Measurements from ENCODE around the gene MRPS25.

The MRPS25 gene

DNA sequence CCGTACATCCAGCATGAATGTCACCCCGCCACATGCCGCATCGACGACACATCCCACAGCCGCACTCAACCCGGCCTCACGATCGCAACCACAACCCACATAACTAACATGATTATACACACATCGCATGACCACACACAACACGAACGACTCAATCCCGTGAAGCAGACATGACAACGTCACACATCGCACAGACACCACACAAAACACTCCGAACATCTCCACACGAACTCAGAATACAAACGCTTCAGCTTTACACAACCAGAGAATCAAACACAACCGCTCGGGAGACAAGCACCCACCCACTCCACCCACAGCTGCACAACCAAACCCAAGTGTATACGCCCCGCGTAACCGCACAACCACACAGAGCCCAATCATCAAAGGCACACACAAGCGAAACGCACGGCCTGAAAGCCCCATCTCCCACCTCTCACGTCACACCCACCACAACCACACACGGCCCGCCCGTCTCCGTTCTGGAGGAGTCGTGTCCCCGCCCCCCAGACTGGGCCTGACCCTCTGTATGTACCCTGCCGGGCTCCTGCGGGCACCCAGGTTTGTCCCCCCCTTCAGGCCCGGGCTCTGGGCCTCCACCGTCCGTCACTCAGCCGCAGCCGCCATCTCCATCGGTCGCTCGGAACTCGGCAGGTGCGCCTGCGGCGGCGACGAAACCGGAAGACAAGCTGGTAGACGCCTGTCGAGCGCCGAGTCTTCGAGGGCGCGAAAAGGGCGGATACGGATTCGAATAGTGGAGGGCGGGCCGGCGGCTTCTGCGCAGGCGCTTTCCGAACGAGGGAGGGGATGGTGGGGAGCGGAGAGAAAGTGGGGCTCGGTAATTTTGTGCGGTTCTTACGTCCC, 33.6 kb upstream of the MRPS25 start, which contains the start of gene RBSN (continued):
- TF ChIP-seq, protein P1, sequence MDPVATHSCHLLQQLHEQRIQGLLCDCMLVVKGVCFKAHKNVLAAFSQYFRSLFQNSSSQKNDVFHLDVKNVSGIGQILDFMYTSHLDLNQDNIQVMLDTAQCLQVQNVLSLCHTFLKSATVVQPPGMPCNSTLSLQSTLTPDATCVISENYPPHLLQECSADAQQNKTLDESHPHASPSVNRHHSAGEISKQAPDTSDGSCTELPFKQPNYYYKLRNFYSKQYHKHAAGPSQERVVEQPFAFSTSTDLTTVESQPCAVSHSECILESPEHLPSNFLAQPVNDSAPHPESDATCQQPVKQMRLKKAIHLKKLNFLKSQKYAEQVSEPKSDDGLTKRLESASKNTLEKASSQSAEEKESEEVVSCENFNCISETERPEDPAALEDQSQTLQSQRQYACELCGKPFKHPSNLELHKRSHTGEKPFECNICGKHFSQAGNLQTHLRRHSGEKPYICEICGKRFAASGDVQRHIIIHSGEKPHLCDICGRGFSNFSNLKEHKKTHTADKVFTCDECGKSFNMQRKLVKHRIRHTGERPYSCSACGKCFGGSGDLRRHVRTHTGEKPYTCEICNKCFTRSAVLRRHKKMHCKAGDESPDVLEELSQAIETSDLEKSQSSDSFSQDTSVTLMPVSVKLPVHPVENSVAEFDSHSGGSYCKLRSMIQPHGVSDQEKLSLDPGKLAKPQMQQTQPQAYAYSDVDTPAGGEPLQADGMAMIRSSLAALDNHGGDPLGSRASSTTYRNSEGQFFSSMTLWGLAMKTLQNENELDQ (tag by site-specific recombination; IDR thresholded peaks at IDR 0.05; ENCODE audit: low read depth): no peak
- TF ChIP-seq ZNF514 (tag by site-specific recombination; IDR thresholded peaks at IDR 0.05): no peak
- no peak for TF ChIP-seq ZNF530 (tag by site-specific recombination; IDR thresholded peaks at IDR 0.05; ENCODE audit: low read depth)
- no peak for TF ChIP-seq PRDM6 (tag by site-specific recombination; IDR thresholded peaks at IDR 0.05)
- no peak for TF ChIP-seq ZNF677 (tag by site-specific recombination; IDR thresholded peaks at IDR 0.05)
- peak; percentile 31; the same call in 1 of the 2 replicates for TF ChIP-seq GLIS1 (tag by site-specific recombination; IDR thresholded peaks at IDR 0.05)
- TF ChIP-seq ZNF513 (tag by site-specific recombination; IDR thresholded peaks at IDR 0.05): no peak
- no peak for TF ChIP-seq ZNF132 (tag by site-specific recombination; IDR thresholded peaks at IDR 0.05; ENCODE audit: borderline replicate concordance)
- TF ChIP-seq ZBTB20 (tag by site-specific recombination; IDR thresholded peaks at IDR 0.05): peak; percentile 77; the same call in 1 of the 2 replicates
- TF ChIP-seq ZBTB48 (tag by site-specific recombination; IDR thresholded peaks at IDR 0.05): peak; percentile 29; the same call in 1 of the 2 replicates
- TF ChIP-seq ZNF280D (tag by site-specific recombination; IDR thresholded peaks at IDR 0.05): peak; percentile 70; the same call in 1 of the 2 replicates
- peak; percentile 76 for TF ChIP-seq ZNF692 (tag by site-specific recombination; IDR thresholded peaks at IDR 0.05)
- TF ChIP-seq WT1 (tag by site-specific recombination; IDR thresholded peaks at IDR 0.05): peak; percentile 59; the same call in 1 of the 2 replicates
- TF ChIP-seq ZNF404 (tag by site-specific recombination; IDR thresholded peaks at IDR 0.05): no peak
- TF ChIP-seq ZSCAN30 (tag by site-specific recombination; IDR thresholded peaks at IDR 0.05): peak; percentile 77
- peak; percentile 38; the same call in 1 of the 2 replicates for TF ChIP-seq ZNF837 (tag by site-specific recombination; IDR thresholded peaks at IDR 0.05)
- peak; percentile 34; the same call in 1 of the 2 replicates for TF ChIP-seq ZBTB44 (tag by site-specific recombination; IDR thresholded peaks at IDR 0.05)
- no peak for TF ChIP-seq ZNF202 (tag by site-specific recombination; IDR thresholded peaks at IDR 0.05; ENCODE audit: borderline replicate concordance)
- peak; percentile 100 for TF ChIP-seq ZNF580 (tag by site-specific recombination; IDR thresholded peaks at IDR 0.05)
- TF ChIP-seq ZNF624 (tag by site-specific recombination; IDR thresholded peaks at IDR 0.05): peak; percentile 70
- TF ChIP-seq, protein P2, sequence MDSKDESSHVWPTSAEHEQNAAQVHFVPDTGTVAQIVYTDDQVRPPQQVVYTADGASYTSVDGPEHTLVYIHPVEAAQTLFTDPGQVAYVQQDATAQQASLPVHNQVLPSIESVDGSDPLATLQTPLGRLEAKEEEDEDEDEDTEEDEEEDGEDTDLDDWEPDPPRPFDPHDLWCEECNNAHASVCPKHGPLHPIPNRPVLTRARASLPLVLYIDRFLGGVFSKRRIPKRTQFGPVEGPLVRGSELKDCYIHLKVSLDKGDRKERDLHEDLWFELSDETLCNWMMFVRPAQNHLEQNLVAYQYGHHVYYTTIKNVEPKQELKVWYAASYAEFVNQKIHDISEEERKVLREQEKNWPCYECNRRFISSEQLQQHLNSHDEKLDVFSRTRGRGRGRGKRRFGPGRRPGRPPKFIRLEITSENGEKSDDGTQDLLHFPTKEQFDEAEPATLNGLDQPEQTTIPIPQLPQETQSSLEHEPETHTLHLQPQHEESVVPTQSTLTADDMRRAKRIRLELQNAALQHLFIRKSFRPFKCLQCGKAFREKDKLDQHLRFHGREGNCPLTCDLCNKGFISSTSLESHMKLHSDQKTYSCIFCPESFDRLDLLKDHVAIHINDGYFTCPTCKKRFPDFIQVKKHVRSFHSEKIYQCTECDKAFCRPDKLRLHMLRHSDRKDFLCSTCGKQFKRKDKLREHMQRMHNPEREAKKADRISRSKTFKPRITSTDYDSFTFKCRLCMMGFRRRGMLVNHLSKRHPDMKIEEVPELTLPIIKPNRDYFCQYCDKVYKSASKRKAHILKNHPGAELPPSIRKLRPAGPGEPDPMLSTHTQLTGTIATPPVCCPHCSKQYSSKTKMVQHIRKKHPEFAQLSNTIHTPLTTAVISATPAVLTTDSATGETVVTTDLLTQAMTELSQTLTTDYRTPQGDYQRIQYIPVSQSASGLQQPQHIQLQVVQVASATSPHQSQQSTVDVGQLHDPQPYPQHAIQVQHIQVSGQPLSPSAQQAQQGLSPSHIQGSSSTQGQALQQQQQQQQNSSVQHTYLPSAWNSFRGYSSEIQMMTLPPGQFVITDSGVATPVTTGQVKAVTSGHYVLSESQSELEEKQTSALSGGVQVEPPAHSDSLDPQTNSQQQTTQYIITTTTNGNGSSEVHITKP (tag by site-specific recombination; IDR thresholded peaks at IDR 0.05): peak; percentile 54
- peak; percentile 86 for TF ChIP-seq KLF10 (tag by site-specific recombination; IDR thresholded peaks at IDR 0.05)

All from HEK293 (cell line).